T-helper 17 cell (primary cell): Measurements from ENCODE around the gene LRRC9. TPM values are rescaled to one million over a fixed set of nuclear protein-coding genes. Genes with fewer than 3 reads are reported as not detected.

Source experiments
- ATAC-seq: fragments of 150-1000 bp; cut with Tn5 transposase; 2 replicates; pipeline ENCODE4 v1.10.0; 2021; ENCODE audit warnings: mild to moderate bottlenecking, moderate library complexity
- DNase-seq, 3 donors: peaks; one replicate each; pipeline versions ENCODE4 v3.0.0 to v3.0.0-alpha.2; 2020 to 2021
- H3K9me3 ChIP-seq: one replicate; pipeline ENCODE4 v1.7.0; 2013; ENCODE audit warnings: low read length, mild to moderate bottlenecking; ENCODE audit not compliant: control insufficient read depth, poor library complexity, severe bottlenecking
- H3K27ac Mint-ChIP-seq: one replicate; pipeline ENCODE4 v1.8.0; 2022; ENCODE audit warnings: mild to moderate bottlenecking, moderate library complexity, mixed read lengths
- H3K27me3 Mint-ChIP-seq: one replicate; pipeline ENCODE4 v1.8.0; 2022; ENCODE audit warnings: mixed read lengths
- H3K36me3 Mint-ChIP-seq: one replicate; pipeline ENCODE4 v1.8.0; 2022; ENCODE audit warnings: low read depth, mixed read lengths
- H3K4me1 Mint-ChIP-seq: one replicate; pipeline ENCODE4 v1.8.0; 2022; ENCODE audit warnings: mild to moderate bottlenecking, mixed read lengths
- H3K4me3 Mint-ChIP-seq: one replicate; pipeline ENCODE4 v1.8.0; 2022; ENCODE audit warnings: mild to moderate bottlenecking, moderate library complexity, mixed read lengths
- total RNA-seq, 4 donors: library from RNA in 2 of 4; stranded (reverse) in 2 of 4; gene quantifications; one replicate each; pipeline ENCODE4 v1.2.3 and lab custom pipeline; 2022 to 2026

LRRC9 gene
- total RNA-seq (not detected), total RNA-seq (lab: John Stamatoyannopoulos, UW) (0 to 0.15 reads per million in 2 donors)

GRCh38 chr14:59919570-59920377, at the start of gene LRRC9:
LRRC9 (plus strand) TSS chr14:59920144.
- H3K27ac Mint-ChIP-seq: peak within 1 kb of the TSS; percentile 57
- H3K4me1 Mint-ChIP-seq: peaks cover 8% of the 10 kb centered on the region
- DNase-seq: no peak
- ATAC-seq: peak; percentile 60
- peaks cover 30% of the 10 kb centered on the region for H3K27me3 Mint-ChIP-seq
- peak within 1 kb of the TSS; percentile 81 for H3K4me3 Mint-ChIP-seq
- no peaks in the 10 kb centered on the region for H3K9me3 ChIP-seq
- H3K36me3 Mint-ChIP-seq: no peaks in the 10 kb centered on the region

- Mint-ChIP-seq H3K4me3 (peak within 1 kb of the TSS; percentile 92), H3K27me3 (peaks cover 54% of the 10 kb centered on the region), H3K27ac (no peak within 1 kb of the TSS), H3K4me1 (peaks cover 10% of the 10 kb centered on the region), H3K36me3 (peaks cover 7% of the 10 kb centered on the region)
- peak; percentile 50 for ATAC-seq
- DNase-seq: no peak
- H3K9me3 ChIP-seq: no peaks in the 10 kb centered on the region
Measured at GRCh38 chr14:59870277-59871165, 49.4 kb upstream of the LRRC9 start, which contains the start of gene RTN1. RTN1 (minus strand) TSS chr14:59870776; CDS start chr14:59870630, 146 bp downstream.

- Mint-ChIP-seq H3K27ac (no peak overlapping the region), H3K4me3 (peak overlapping the region; percentile 92), H3K4me1 (peaks cover 10% of the 10 kb centered on the region), H3K27me3 (peaks cover 53% of the 10 kb centered on the region), H3K36me3 (peaks cover 7% of the 10 kb centered on the region)
- no peak for ATAC-seq
- DNase-seq: no peak
- H3K9me3 ChIP-seq: no peaks in the 10 kb centered on the region
Measured at GRCh38 chr14:59871166-59871495, 48.8 kb upstream of the LRRC9 start.

- Mint-ChIP-seq H3K4me3 (no peak overlapping the region), H3K36me3 (no peaks in the 10 kb centered on the region), H3K27ac (no peak overlapping the region), H3K27me3 (peaks cover 15% of the 10 kb centered on the region), H3K4me1 (no peaks in the 10 kb centered on the region)
- no peaks in the 10 kb centered on the region for H3K9me3 ChIP-seq
- ATAC-seq (no peak), DNase-seq (no peak)
Measured at GRCh38 chr14:59882957-59883356, 37.0 kb upstream of the LRRC9 start.

GRCh38 chr14:59890676-59891075, 29.3 kb upstream of the LRRC9 start:
- peaks cover 24% of the 10 kb centered on the region for H3K27me3 Mint-ChIP-seq

GRCh38 chr14:59895721-59896120, 24.2 kb upstream of the LRRC9 start:
- DNase-seq (no peak), ATAC-seq (no peak)
- Mint-ChIP-seq H3K27me3 (peaks cover 35% of the 10 kb centered on the region), H3K4me1 (no peaks in the 10 kb centered on the region), H3K36me3 (no peaks in the 10 kb centered on the region), H3K4me3 (no peak overlapping the region), H3K27ac (no peak overlapping the region)
- no peaks in the 10 kb centered on the region for H3K9me3 ChIP-seq

More at GRCh38 chr14:59890676-59891075, 29.3 kb upstream of the LRRC9 start:
- ATAC-seq (no peak), DNase-seq (no peak)
- Mint-ChIP-seq H3K36me3 (no peaks in the 10 kb centered on the region), H3K27ac (no peak overlapping the region), H3K4me1 (no peaks in the 10 kb centered on the region), H3K4me3 (no peak overlapping the region)
- no peaks in the 10 kb centered on the region for H3K9me3 ChIP-seq

GRCh38 chr14:59897757-59898383, 22.1 kb upstream of the LRRC9 start:
- DNase-seq (no peak), ATAC-seq (no peak)
- Mint-ChIP-seq H3K36me3 (no peaks in the 10 kb centered on the region), H3K4me1 (no peaks in the 10 kb centered on the region), H3K27ac (no peak overlapping the region), H3K27me3 (peaks cover 35% of the 10 kb centered on the region), H3K4me3 (no peak overlapping the region)
- H3K9me3 ChIP-seq: no peaks in the 10 kb centered on the region

GRCh38 chr14:59900556-59900955, 19.4 kb upstream of the LRRC9 start:
- no peaks in the 10 kb centered on the region for H3K4me1 Mint-ChIP-seq
- DNase-seq (no peak), ATAC-seq (no peak)
- H3K4me3 Mint-ChIP-seq: no peak overlapping the region
- no peaks in the 10 kb centered on the region for H3K9me3 ChIP-seq
- H3K27ac Mint-ChIP-seq: no peak overlapping the region
- no peaks in the 10 kb centered on the region for H3K36me3 Mint-ChIP-seq
- H3K27me3 Mint-ChIP-seq: peaks cover 30% of the 10 kb centered on the region

GRCh38 chr14:59904184-59904583, 15.8 kb upstream of the LRRC9 start:
- no peak for ATAC-seq

GRCh38 chr14:59905188-59905587, 14.8 kb upstream of the LRRC9 start:
- no peak for ATAC-seq
- H3K9me3 ChIP-seq: no peaks in the 10 kb centered on the region
- Mint-ChIP-seq H3K27me3 (peaks cover 1% of the 10 kb centered on the region), H3K27ac (no peak overlapping the region), H3K36me3 (no peaks in the 10 kb centered on the region), H3K4me3 (no peak overlapping the region), H3K4me1 (no peaks in the 10 kb centered on the region)
- DNase-seq: no peak

More at GRCh38 chr14:59904184-59904583, 15.8 kb upstream of the LRRC9 start:
- Mint-ChIP-seq H3K4me3 (no peak overlapping the region), H3K4me1 (no peaks in the 10 kb centered on the region), H3K36me3 (no peaks in the 10 kb centered on the region), H3K27me3 (peaks cover 4% of the 10 kb centered on the region), H3K27ac (no peak overlapping the region)
- no peak for DNase-seq
- H3K9me3 ChIP-seq: no peaks in the 10 kb centered on the region

GRCh38 chr14:59912443-59912842, 7.5 kb upstream of the LRRC9 start:
- no peak for ATAC-seq
- no peaks in the 10 kb centered on the region for H3K4me1 Mint-ChIP-seq
- no peak for DNase-seq
- H3K9me3 ChIP-seq: no peaks in the 10 kb centered on the region
- no peak overlapping the region for H3K4me3 Mint-ChIP-seq
- H3K27ac Mint-ChIP-seq: no peak overlapping the region
- H3K36me3 Mint-ChIP-seq: no peaks in the 10 kb centered on the region
- peaks cover 29% of the 10 kb centered on the region for H3K27me3 Mint-ChIP-seq

- no peak overlapping the region for H3K27ac Mint-ChIP-seq
- DNase-seq (no peak), ATAC-seq (no peak)
- no peaks in the 10 kb centered on the region for H3K9me3 ChIP-seq
- peaks cover 29% of the 10 kb centered on the region for H3K27me3 Mint-ChIP-seq
- H3K36me3 Mint-ChIP-seq: no peaks in the 10 kb centered on the region
- H3K4me1 Mint-ChIP-seq: no peaks in the 10 kb centered on the region
- no peak overlapping the region for H3K4me3 Mint-ChIP-seq
Measured at GRCh38 chr14:59913187-59913586, 6.8 kb upstream of the LRRC9 start.
